Testis (tissue), 2 donors: ENCODE data around the gene TACC2.

Experiments
- POLR2A ChIP-seq: fragments of 450-650 bp; IDR thresholded peaks from one replicate; pipeline ENCODE4 v1.6.1; 2017; ENCODE audit warnings: antibody characterized with exemption, mild to moderate bottlenecking, moderate library complexity
- TF ChIP-seq, protein P1 (sequence below), 3 experiments: fragments of 450-650 bp in 2 of 3; fragments of 200-600 bp in 1 of 3; sonication (generic) in 1 of 3; IDR thresholded peaks; one replicate each; pipeline ENCODE4 v1.5.1; 2016 to 2019; ENCODE audit warnings: antibody characterized with exemption in 3 of 3, mild to moderate bottlenecking in 2 of 3, moderate library complexity in 1 of 3

GRCh38 chr10:122298598-122299301, 309.8 kb downstream of the TACC2 start:
- no peak for TF ChIP-seq POLR2A
- TF ChIP-seq, protein P1, sequence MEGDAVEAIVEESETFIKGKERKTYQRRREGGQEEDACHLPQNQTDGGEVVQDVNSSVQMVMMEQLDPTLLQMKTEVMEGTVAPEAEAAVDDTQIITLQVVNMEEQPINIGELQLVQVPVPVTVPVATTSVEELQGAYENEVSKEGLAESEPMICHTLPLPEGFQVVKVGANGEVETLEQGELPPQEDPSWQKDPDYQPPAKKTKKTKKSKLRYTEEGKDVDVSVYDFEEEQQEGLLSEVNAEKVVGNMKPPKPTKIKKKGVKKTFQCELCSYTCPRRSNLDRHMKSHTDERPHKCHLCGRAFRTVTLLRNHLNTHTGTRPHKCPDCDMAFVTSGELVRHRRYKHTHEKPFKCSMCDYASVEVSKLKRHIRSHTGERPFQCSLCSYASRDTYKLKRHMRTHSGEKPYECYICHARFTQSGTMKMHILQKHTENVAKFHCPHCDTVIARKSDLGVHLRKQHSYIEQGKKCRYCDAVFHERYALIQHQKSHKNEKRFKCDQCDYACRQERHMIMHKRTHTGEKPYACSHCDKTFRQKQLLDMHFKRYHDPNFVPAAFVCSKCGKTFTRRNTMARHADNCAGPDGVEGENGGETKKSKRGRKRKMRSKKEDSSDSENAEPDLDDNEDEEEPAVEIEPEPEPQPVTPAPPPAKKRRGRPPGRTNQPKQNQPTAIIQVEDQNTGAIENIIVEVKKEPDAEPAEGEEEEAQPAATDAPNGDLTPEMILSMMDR (IDR thresholded peaks at IDR 0.05), result peak; percentile 78 to 86 (median 79)
